ENCODE results near the gene NGB. TPM values are rescaled to one million over a fixed set of nuclear protein-coding genes. Genes with fewer than 3 reads are reported as not detected.

The NGB gene
- total and polyA plus RNA-seq, 2 donors (not counting 3 experiments of a cell fraction or from before 2014, with no cell fraction given) = not detected

GRCh38 chr14:77266336-77266735, 4.7 kb downstream of the NGB start:
- POLR2A ChIA-PET = no interaction called here
- DNase-seq (ENCODE audit: low read depth, low spot score) (no peak), FAIRE-seq (no peak)
- BruUV-seq (replicated peaks) = no TSS peak
- no peak overlapping the region for H2AFZ ChIP-seq (ENCODE audit: low read depth, low read length)
- H3K4me3 ChIP-seq (replicated peaks in 1 of 3; ENCODE audit: insufficient read depth in 1 of 3, low read depth in 1 of 3, low read length in 3 of 3) = no peak overlapping the region
- H3K36me3 ChIP-seq (ENCODE audit: control insufficient read depth in 2 of 2, extremely low read depth in 1 of 2, insufficient read depth in 2 of 2, low read length in 2 of 2) = no peaks in the 10 kb centered on the region
- dilution Hi-C loops (cut with MboI; ENCODE audit: extremely low pct_ligation_motif_present, low sequenced_read_pairs) (no loop called here), intact Hi-C loops (cut with micrococcal nuclease) (no loop called here)
- H3K4me2 ChIP-seq (ENCODE audit: insufficient read depth, low read length) = no peak overlapping the region
- H4K20me1 ChIP-seq (replicated peaks; ENCODE audit: control insufficient read depth, extremely low read depth, insufficient read depth, low read length) = no peaks in the 10 kb centered on the region
- no peaks in the 10 kb centered on the region for H3K9me1 ChIP-seq (replicated peaks; ENCODE audit: control insufficient read depth, extremely low read depth, insufficient read depth, low read length)
- TF ChIP-seq JUN (IDR thresholded peaks at IDR 0.05; ENCODE audit: borderline replicate concordance, insufficient read depth, insufficient read length, low read depth) = no peak
- no peak for TF ChIP-seq FOS (IDR thresholded peaks at IDR 0.05; ENCODE audit: borderline replicate concordance, insufficient read depth, low read length)
- no peak for TF ChIP-seq GATA2 (IDR thresholded peaks at IDR 0.05; ENCODE audit: insufficient read depth, insufficient read length, low read depth, low read length)
- no peak for TF ChIP-seq CTCF (IDR thresholded peaks at IDR 0.05; ENCODE audit: extremely low read depth in 1 of 2, insufficient read depth in 1 of 2, low read depth in 1 of 2, low read length in 2 of 2)
- TF ChIP-seq POLR2AphosphoS5 (IDR thresholded peaks at IDR 0.05; ENCODE audit: insufficient read depth, low read depth, low read length) = no peak
- no peak overlapping the region for H3K27ac ChIP-seq (ENCODE audit: insufficient read depth, low read depth, low read length)
- no peaks in the 10 kb centered on the region for H3K4me1 ChIP-seq (ENCODE audit: control insufficient read depth, extremely low read depth, insufficient read depth, low read length)
- CTCF ChIA-PET = interaction anchor here (2.4 kb wide), 1 partner anchor 50 kb away, joined by 7 read pairs; no protein-coding TSS in a partner anchor
- H3K9ac ChIP-seq (replicated peaks; ENCODE audit: extremely low read depth, insufficient read depth, low read length) = no peak overlapping the region
- no peaks in the 10 kb centered on the region for H3K9me3 ChIP-seq (replicated peaks; ENCODE audit: control insufficient read depth, insufficient read depth, low read length)
- H3K27me3 ChIP-seq (ENCODE audit: control insufficient read depth in 2 of 2, insufficient read depth in 2 of 2, low read length in 2 of 2) = peaks cover 24% of the 10 kb centered on the region in 2 experiments
- H3K79me2 ChIP-seq (ENCODE audit: control insufficient read depth, insufficient read depth, low read length) = no peaks in the 10 kb centered on the region
